Mucosa of gallbladder (tissue), 1 donor: Measurements from ENCODE around the gene PTPN21. TPM values are rescaled to one million over a fixed set of nuclear protein-coding genes. Genes with fewer than 3 reads are reported as not detected.
"Not testable (repeated sequence)": the region's sequence is repeated elsewhere in the genome, so short reads cannot be mapped to it uniquely, and the experiment has no call there.

Source experiments
- DNase-seq: peaks from one replicate; pipeline ENCODE4 v3.0.0-alpha.2; 2020; ENCODE audit warnings: low spot score
- total RNA-seq: library from RNA; stranded (reverse); gene quantifications from one replicate; pipeline ENCODE4 v1.2.1, GENCODE V29; 2021
- donor health status: DM: no; HTN: no; CAD: no.

The PTPN21 gene
- total RNA-seq, 1 donor from 2014 or later = 33.7 TPM

- peak; percentile 25 for DNase-seq
Observed at GRCh38 chr14:88551980-88552431, 2.8 kb downstream of the PTPN21 start.

GRCh38 chr14:88551094-88551870 is 3.5 kb downstream of the PTPN21 start:
- DNase-seq = peak; percentile 78

DNA sequence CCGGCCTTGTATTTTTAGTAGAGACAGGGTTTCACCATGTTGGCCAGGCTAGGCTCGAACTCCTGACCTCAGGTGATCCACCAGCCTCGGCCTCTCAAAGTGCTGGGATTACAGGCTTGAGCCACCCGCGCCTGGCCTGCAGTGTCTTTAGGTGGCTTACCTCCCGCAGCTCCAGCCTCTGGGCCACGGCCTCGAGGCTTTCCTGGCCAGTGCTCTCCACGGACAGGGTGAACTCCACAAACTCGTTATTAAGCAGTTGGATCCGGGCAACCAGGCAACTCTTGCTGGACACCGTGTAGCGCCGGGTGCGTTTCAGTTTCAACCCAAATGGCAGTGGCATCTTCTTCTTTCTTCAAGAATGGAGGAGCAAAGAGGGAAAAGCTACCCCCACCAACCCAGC is 4.7 kb downstream of the PTPN21 start:
- DNase-seq = no peak

DNA sequence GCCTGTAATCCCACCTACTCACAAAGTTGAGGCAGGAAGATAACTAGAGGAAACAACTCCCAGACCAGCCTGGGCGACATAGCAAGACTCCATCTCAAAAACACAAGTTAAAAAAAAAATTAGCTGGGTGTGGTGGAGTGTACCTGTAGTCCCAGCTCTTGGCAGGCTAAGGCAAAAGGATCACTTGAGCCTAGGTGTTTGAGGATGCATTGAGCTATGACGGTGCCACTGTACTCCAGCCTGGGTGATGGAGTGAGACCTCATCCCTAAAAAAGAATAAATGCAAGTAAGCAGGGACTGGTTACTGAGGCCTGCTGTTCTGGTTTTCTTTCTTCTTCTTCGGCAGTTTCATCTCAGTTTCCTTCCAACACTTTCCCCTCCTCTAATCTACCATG is 7.4 kb downstream of the PTPN21 start:
- DNase-seq = no peak

- no peak for DNase-seq
Observed at GRCh38 chr14:88546621-88547385, 8.0 kb downstream of the PTPN21 start.

DNA sequence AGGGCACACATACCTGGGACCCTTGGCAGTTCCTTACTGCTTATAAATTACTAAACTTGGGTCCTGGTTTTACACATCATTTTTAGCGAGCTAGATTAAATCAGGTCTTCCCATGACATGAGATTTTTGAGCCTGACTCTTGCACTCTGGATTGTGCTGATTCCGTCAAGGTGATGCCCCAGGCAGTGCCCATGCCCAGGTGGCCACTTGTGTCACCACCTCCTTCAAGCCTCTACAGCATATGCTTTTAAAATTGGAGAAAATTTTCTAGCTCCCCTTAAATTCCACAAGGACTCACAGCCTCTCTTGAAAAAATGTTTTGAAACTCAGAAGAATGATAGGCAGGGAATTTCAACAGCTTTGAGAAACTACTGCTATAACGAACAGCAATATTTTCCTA is 9.6 kb downstream of the PTPN21 start:
- no peak for DNase-seq

DNA sequence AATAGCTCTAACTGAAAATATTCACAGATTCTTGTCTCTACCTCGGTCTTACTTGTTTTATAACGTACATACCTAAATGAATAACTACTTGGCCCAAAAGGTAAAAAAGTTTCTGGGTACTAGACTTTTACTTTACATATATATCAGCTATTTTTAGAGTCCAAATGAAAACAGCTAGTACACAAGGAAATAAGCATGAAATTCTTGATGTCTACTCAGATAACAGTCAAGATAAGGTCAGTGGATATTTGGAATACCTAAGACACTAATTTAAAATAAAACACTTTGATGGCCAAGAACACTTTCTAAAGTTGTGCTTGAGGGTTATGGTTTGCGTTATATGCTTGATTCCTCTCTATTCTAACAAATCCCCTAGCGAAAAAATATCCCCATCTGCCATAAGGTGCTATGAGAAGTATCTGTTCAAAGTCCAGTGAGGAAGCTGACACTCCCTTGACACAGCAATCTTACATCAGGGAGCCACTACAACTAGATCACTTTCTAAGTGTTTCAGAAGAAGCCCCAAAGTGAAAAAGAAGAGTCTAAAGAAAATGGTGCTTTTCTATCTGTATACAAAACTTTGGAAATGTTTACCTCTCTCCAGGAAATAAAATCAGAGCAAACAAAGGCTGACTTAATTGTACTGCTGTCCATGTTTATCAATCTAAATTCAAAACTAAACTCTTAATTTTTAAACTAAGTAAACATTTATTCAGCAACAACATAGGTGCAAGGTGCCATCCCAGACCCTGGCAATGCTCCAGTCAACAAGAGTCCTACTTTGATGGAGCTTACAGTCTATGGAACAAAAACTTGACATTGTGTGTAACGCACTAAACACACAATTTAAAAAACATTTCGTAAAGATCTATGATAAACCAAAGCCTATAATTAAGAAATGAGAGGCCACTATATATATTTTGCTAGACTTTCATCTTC is 11.7 kb downstream of the PTPN21 start:
- no peak for DNase-seq

GRCh38 chr14:88541324-88541723 is 13.5 kb downstream of the PTPN21 start:
- DNase-seq = no peak

GRCh38 chr14:88535813-88536212 is 19.0 kb downstream of the PTPN21 start:
- no peak for DNase-seq

GRCh38 chr14:88535149-88535548 is 19.7 kb downstream of the PTPN21 start:
- DNase-seq = peak; percentile 49

- DNase-seq = no peak
Observed at GRCh38 chr14:88533064-88533602, 21.7 kb downstream of the PTPN21 start.

GRCh38 chr14:88529889-88530288 is 24.9 kb downstream of the PTPN21 start:
- DNase-seq = not testable (repeated sequence)

DNA sequence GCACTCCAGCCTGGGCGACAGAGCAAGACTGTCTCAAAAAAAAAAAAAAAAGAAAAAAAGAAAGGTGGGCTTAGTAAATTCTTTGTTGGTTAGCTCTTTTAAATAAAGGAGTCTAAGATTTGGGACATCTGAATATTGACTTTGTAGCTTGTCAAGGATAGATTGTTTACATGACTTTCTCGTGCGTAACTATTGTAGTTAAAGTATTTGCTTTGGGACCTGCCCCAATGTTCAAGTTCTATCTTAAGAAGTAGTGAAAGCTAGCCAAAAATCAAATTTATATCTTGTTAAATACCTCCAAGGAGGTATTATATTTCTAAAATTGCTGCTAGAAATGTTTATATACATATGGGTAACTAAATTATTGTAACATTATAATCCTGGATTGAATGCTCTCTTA is 32.4 kb downstream of the PTPN21 start:
- no peak for DNase-seq

- no peak for DNase-seq
Observed at GRCh38 chr14:88521818-88522217, 33.0 kb downstream of the PTPN21 start.

- DNase-seq = no peak
Observed at GRCh38 chr14:88519907-88520306, 34.9 kb downstream of the PTPN21 start.

DNA sequence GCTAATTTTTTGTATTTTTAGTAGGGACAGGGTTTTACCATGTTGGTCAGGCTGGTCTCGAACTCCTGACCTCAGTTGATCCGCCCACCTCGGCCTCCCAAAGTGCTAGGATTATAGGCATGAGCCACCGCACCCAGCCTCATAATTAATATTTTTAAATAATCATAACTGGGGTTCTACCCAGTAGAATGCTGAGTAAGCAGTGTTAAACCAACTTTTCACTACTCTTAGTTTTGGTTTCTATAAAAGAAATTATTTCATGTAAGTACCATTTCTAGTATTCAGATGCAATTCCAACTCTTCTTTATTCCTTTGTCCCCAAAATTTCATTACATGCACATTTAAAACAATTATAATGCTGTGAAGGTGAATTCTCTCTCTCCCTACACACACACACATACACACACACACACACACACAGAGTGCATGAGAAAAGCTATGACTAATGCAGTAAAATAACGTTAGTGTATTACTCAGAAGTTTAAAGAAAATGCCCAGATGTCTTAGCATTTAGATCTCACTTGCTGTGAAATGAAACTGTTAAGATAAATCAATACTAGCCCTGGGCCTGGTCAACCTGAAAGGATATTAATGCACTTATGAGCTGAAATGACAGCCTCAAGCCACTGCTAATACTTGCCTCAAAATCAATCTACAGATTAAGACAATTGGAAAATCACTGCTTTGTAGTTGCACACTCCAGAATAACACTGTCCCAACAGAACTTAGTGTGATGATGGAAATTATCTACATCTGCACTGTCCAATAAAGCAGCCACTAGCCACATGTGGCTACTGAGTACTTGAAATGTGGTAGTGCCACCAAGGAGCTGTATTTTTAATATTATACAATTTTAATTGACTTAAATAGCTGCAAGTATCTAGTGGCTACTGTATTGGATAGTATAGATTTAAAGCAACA is 36.0 kb downstream of the PTPN21 start:
- no peak for DNase-seq

- no peak for DNase-seq
Observed at GRCh38 chr14:88516861-88517357, 37.9 kb downstream of the PTPN21 start.

- DNase-seq = no peak
Observed at GRCh38 chr14:88515499-88516221, 39.1 kb downstream of the PTPN21 start.

- no peak for DNase-seq
Observed at GRCh38 chr14:88507208-88507607, 47.6 kb downstream of the PTPN21 start.

DNA sequence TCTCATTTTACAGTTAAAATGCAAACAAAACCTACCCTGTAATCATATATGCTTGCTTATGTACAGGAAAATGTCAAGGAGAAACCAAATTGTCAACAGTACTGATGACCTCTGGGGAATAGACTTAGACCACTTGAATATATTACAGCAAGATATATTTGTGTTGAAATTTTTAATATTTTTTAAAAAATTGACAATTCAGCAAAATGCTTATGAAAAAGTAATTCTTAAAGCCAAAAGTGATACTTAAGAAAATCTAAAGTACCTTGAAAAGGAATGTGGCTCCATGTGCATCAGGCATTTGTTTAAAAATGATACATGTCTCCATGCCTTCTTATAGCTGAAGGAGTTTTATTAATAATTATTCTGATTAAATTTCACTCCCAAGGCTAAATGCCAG is 49.2 kb downstream of the PTPN21 start:
- no peak for DNase-seq
